ENCODE measurements around the gene SLC38A10. TPM values are rescaled to one million over a fixed set of nuclear protein-coding genes. Genes with fewer than 3 reads are reported as not detected.

The SLC38A10 gene
- polyA plus RNA-seq, 1 donor (not counting 4 experiments of a cell fraction or from before 2014, with no cell fraction given), result 16.8 TPM

- dilution Hi-C loops (cut with MboI; ENCODE audit: extremely low pct_ligation_motif_present, low sequenced_read_pairs), result no loop called here
- no peak overlapping the region for H2AFZ ChIP-seq (ENCODE audit: control insufficient read depth, low read length)
- no peak overlapping the region for H3K27ac ChIP-seq (ENCODE audit: control insufficient read depth, insufficient read depth, low read length)
- H3K79me2 ChIP-seq (ENCODE audit: control insufficient read depth, insufficient read depth, low read length), result no peaks in the 10 kb centered on the region
- FAIRE-seq (no peak), DNase-seq (ENCODE audit: low read depth, low spot score) (no peak)
- H3K4me1 ChIP-seq (ENCODE audit: control insufficient read depth, extremely low read depth, insufficient read depth, low read length), result no peaks in the 10 kb centered on the region
- no peak overlapping the region for H3K4me2 ChIP-seq (ENCODE audit: control insufficient read depth, extremely low read depth, insufficient read depth, low read depth, low read length)
- no peak for TF ChIP-seq EZH2 (IDR thresholded peaks at IDR 0.05; ENCODE audit: low read length)
- no peak for TF ChIP-seq CTCF (optimal IDR thresholded peaks at IDR 0.05 in 1 of 3, IDR thresholded peaks at IDR 0.05 in 1 of 3, conservative IDR thresholded peaks at IDR 0.05 in 1 of 3; ENCODE audit: extremely low read depth in 1 of 3, insufficient read depth in 2 of 3, low read length in 3 of 3)
- H3K4me3 ChIP-seq (ENCODE audit: control insufficient read depth in 2 of 3, extremely low read depth in 1 of 3, insufficient read depth in 2 of 3, low read depth in 1 of 3, low read length in 3 of 3), result no peak overlapping the region
- H3K9me3 ChIP-seq (ENCODE audit: control insufficient read depth, low read depth, low read length), result no peaks in the 10 kb centered on the region
- H3K9ac ChIP-seq (ENCODE audit: control insufficient read depth, extremely low read depth, insufficient read depth, low read length), result no peak overlapping the region
- peaks cover 27 to 32% of the 10 kb centered on the region in 2 experiments for H3K36me3 ChIP-seq (ENCODE audit: control insufficient read depth in 2 of 2, extremely low read depth in 1 of 2, insufficient read depth in 2 of 2, low read length in 2 of 2)
- H4K20me1 ChIP-seq (ENCODE audit: control insufficient read depth, extremely low read depth, insufficient read depth, low read length), result no peaks in the 10 kb centered on the region
- no peaks in the 10 kb centered on the region for H3K27me3 ChIP-seq (ENCODE audit: control insufficient read depth, extremely low read depth, insufficient read depth, low read length)
- no peaks in the 10 kb centered on the region for H3K9me1 ChIP-seq (ENCODE audit: control insufficient read depth, extremely low read depth, insufficient read depth, low read length)
Observed at GRCh38 chr17:81264640-81265039, 30.5 kb downstream of the SLC38A10 start.

GRCh38 chr17:81263371-81264181 lies 31.5 kb downstream of the SLC38A10 start:
- Histone ChIP-seq H3K9ac (ENCODE audit: control insufficient read depth, extremely low read depth, insufficient read depth, low read length) (no peak overlapping the region), H3K36me3 (ENCODE audit: control insufficient read depth in 2 of 2, extremely low read depth in 1 of 2, insufficient read depth in 2 of 2, low read length in 2 of 2) (peaks cover 33 to 40% of the 10 kb centered on the region in 2 experiments), H3K4me2 (ENCODE audit: control insufficient read depth, extremely low read depth, insufficient read depth, low read depth, low read length) (no peak overlapping the region), H3K9me3 (ENCODE audit: control insufficient read depth, low read depth, low read length) (no peaks in the 10 kb centered on the region), H4K20me1 (ENCODE audit: control insufficient read depth, extremely low read depth, insufficient read depth, low read length) (no peaks in the 10 kb centered on the region), H3K79me2 (ENCODE audit: control insufficient read depth, insufficient read depth, low read length) (no peaks in the 10 kb centered on the region), H3K27ac (ENCODE audit: control insufficient read depth, insufficient read depth, low read length) (no peak overlapping the region), H3K4me3 (ENCODE audit: control insufficient read depth in 2 of 3, extremely low read depth in 1 of 3, insufficient read depth in 2 of 3, low read depth in 1 of 3, low read length in 3 of 3) (no peak overlapping the region), H2AFZ (ENCODE audit: control insufficient read depth, low read length) (no peak overlapping the region), H3K27me3 (ENCODE audit: control insufficient read depth, extremely low read depth, insufficient read depth, low read length) (no peaks in the 10 kb centered on the region), H3K4me1 (ENCODE audit: control insufficient read depth, extremely low read depth, insufficient read depth, low read length) (no peaks in the 10 kb centered on the region), H3K9me1 (ENCODE audit: control insufficient read depth, extremely low read depth, insufficient read depth, low read length) (no peaks in the 10 kb centered on the region)
- DNase-seq (ENCODE audit: low read depth, low spot score) (no peak), FAIRE-seq (no peak)
- TF ChIP-seq EZH2 (IDR thresholded peaks at IDR 0.05; ENCODE audit: low read length) (no peak), CTCF (optimal IDR thresholded peaks at IDR 0.05 in 1 of 3, IDR thresholded peaks at IDR 0.05 in 1 of 3, conservative IDR thresholded peaks at IDR 0.05 in 1 of 3; ENCODE audit: extremely low read depth in 1 of 3, insufficient read depth in 2 of 3, low read length in 3 of 3) (peak in 1 of 3 experiments; percentile 2)
- dilution Hi-C loops (cut with MboI; ENCODE audit: extremely low pct_ligation_motif_present, low sequenced_read_pairs), result no loop called here
